ENCODE measurements around the gene THBS2.
"Not testable (repeated sequence)": the region's sequence is repeated elsewhere in the genome, so short reads cannot be mapped to it uniquely, and the experiment has no call there.

THBS2 gene

GRCh38 chr6:169271158-169271876 lies 17.7 kb upstream of the THBS2 start:
- no peak for DNase-seq

- not testable (repeated sequence) for DNase-seq
Observed at GRCh38 chr6:169270077-169270380, 16.4 kb upstream of the THBS2 start.

DNA sequence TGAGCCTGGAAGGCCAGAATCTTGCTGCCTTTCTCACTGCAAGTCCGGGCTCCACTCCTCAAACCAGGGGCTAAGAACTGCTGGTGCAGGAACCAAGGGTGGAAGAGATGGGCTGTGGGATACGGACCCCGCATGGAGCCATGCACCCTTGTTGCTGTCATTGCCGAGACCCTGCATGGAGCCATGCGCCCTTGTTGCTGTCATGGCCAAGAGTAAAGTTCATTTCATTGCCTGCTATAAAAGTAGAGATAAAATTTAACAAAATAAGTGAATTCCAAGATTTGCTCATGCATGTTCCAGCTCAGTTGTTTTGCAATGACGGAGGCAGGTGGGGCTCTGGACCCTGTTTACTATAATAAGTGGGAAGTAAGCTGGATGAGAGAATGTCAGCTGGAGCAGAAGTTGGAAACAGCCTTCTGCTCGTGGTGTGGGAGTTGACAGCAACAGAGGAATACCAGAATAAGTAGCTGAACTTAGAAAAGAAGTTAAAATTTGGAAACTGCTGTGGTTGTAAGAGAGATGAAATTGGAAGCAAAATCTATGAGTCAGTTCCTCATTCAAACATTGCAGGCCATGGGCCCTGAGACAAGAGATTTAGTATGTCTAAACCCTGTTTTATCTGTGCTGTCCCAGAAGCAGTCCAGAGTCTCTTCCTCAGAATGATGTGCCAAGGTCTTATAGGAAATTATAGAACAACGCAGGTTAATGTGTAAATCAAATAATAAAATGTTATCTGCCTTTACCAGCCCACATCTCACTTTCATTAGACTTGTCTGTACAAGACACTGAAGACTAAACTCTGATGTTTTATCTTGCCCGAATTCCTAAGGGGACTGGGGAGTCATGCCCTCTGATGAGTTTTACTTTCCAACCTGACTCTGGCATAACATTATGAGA lies 15.8 kb upstream of the THBS2 start:
- no peak for DNase-seq

GRCh38 chr6:169268276-169268675 lies 14.6 kb upstream of the THBS2 start:
- DNase-seq = no peak

DNA sequence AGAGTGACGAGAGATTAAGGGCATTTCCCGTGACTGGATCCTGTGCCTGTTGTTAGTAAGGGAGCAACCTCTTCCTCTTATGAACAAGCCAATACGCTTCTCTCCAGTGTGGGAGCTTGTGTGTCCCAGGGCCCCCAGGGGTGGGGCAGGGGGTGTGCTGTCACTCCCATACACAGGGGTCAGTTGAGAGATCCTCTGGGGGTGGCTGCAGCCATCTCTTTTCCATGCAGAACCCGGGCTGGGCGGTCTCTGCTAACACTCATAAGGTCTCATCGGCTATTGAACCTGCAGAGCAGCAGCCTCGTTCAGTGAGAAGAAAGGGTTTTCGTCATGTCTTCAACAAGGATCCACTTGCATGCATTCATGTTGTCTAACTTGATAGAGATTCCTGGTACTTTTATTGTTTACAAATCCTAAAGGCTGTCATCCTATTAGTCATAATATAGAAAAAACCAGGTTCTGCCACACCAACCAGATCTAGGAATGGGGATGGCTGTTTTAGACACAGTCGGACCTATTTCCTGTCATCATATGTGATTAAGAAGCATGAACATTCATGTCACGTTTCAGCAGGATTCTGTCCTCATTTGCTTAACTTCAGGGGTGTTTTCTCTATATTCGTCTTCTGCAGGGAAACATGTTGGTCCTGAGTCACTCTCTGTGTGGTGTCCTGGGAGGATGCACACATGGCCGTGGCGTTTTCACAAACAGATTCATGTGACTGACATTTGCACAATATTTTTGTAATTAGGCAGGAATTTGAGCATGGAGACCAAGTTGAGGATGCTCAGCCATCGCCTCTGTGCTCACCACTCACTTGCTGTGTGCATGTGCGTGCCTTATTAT lies 13.3 kb upstream of the THBS2 start:
- no peak for DNase-seq

DNA sequence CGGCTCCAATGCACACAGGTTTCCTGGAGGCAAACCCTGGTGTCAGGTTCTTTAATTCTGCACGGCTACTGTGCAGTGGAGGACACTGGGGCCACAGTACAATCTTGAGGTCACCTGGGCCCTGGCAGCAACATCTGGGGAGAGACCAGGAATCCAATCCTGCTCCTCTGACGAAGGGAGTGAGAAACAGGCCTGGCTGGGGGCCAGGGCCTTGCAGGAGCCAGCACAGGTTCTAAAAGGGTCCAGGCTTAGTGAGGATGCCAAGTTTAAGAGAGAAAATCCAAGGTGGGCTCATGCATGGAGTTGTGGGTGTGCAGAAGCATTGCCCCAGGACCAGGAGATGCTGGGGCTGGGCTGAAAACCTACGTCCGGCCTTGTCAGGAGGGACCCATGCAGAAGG lies 12.6 kb upstream of the THBS2 start:
- DNase-seq = no peak

GRCh38 chr6:169265486-169266131 lies 12.0 kb upstream of the THBS2 start:
- DNase-seq = no peak

DNA sequence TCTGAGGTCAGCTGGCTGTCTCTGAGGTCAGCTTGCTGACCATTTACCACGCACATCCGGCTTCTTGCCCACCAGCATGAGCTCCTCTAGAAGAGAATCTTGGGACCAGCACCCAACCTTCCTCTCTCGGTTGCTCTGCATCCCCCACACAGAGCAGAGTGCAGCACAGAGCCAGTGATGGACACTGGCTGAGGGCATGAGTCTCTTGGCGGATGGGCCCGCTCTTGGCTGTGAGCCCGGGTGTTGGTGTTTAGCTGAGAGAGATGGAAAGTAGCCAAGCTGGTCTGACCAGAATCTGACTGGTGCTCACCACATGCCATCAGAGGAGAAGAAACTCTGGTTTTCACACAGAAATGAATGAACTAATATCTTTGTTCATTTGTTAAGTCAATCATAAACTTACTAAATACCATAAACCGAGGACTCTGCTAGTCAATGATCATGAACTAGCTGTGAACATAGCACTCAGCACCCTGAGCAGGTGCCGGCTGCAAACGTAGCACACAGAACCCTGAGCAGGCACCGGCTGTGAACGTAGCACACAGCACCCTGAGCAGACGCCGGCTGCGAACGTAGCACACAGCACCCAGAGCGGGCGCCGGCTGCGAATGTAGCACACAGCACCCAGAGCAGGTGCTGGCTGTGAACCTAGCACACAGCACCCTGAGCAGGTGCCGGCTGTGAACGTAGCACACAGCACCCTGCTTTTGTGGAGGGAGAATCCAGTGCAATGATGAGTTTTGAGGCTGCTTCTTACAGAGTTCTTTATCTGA lies 10.4 kb upstream of the THBS2 start:
- DNase-seq = no peak

DNA sequence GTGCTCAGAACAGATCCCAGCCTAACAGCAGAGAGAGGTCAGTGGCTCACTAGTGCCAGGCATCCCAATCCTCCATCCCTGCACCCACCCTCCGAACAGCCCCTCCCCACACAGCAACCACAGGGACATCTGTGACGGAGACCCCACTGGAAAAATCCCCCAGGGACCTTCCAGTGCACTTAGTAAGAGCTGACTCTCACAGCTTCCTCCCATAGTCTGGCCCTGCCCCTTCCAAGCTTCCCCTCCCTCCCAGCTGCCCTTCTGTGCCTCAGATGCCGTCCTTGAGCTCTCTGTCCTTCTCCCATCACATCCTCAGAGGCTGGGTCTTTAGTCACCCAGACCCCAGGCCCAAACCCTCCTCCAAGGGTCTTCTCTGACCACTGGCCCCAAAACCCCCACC lies 9.7 kb upstream of the THBS2 start:
- no peak for DNase-seq

- DNase-seq = not testable (repeated sequence)
Observed at GRCh38 chr6:169262602-169263001, 9.0 kb upstream of the THBS2 start.

DNA sequence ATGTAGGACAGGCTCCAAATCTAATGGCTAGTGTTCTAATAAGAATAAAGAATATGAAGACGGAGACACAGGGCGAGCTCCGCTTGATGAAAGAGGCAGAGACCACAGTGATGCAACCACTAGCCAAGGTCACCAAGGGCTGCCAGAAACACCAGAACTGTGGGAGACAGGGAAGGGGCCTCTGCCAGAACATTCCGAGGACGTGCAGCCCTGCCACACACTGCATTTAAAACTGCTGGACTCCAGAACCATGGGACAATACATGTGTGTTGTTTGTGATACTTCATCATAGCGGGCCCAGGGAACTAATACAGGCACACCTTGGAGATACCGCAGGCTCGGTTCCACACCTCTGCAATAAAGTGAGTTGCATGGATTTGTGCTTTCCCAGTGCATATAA lies 2.9 kb upstream of the THBS2 start:
- no peak for DNase-seq

GRCh38 chr6:169256061-169256460 lies 2.4 kb upstream of the THBS2 start:
- DNase-seq = no peak

GRCh38 chr6:169255643-169256042 lies 2.0 kb upstream of the THBS2 start:
- no peak for DNase-seq

- no peak for DNase-seq
Observed at GRCh38 chr6:169254456-169255316, 1.0 kb upstream of the THBS2 start.

DNA sequence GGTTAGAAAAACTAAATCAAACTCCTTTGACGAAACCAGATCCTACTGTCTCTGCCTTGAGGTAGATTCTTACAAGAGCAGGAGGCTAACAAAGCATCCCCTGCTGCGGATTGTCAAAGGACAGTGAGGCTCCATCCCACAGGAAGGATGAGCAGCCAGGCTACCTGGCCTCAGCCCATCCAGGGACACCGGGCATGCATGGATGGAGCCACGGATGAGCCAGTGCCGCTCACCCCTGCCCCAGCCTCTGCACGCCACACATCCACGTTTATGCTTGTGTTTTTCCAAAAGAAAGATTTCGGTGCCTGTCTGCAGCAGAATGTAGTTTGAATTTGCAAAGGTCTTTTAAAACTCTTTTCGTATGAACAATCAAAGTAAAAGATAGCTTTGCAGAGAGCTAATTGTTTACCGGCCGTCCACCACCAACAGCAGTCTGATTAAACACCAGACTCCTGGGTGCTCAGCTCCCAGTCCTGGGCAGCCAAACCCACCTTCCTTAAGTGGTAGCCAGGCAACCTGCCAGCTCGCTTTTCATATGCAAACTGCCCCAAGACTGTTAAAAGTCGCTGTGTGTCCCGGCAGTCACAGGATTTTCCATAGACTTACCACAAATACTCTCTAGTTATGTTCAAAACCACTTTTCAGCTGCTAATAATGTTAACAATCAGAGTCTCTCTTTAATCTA lies 999 bp downstream of the THBS2 start:
- peak in 1 of 2 experiments; percentile 1 for DNase-seq

DNA sequence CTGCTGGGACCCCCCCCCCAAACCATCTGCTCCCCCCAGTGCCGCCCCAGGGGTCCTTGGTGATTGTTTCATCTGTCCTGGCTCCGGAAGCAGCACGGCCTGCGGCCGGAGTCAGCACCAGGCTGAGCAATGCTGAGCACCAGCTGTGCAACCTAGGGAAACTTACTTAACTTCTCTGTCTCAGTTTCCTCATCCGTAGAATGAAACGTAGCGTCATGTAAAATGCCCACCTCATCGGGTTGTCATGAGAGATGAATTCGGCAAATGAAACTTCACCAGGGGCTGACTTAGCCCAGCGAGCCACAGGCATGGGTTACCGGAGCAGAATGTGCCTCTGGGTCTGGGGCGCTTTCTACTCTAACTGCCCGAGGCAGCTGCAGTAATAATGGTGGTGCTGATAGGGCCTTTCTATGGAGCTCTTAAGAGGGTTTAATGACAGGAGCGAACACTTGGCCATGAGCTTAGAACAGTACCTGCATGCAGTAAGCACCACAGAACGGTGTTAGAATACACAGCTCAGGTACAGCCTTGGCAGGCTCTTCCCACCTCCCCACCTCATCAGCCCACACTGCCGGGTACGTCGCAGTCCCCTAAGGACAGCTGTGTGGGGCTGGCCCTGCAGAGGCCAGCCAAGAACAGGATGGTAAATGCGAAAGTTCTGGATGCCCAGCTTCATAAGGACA lies 1.7 kb downstream of the THBS2 start:
- DNase-seq = no peak

GRCh38 chr6:169251371-169251802 lies 2.3 kb downstream of the THBS2 start:
- no peak for DNase-seq

DNA sequence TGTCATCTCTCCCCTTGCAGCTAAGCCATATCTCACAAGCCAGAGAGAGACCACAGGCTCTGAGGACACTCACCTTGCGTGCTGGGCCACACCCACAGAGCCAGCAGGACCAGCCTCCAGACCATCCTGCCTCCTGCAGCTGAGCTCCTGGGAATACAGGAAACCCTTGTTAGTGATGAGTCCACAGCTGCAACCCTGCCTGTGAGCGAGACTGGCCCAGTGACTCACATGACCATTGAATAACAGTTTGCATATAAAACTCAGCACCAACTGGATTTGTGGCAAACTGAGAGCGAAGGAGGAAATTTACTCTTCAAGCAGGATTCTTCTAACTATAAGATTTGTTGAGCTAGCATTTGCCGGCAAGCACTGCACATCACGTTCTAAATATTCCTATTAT lies 3.0 kb downstream of the THBS2 start:
- DNase-seq = no peak

- no peak for DNase-seq
Observed at GRCh38 chr6:169249057-169249456, 4.6 kb downstream of the THBS2 start.

- DNase-seq = no peak
Observed at GRCh38 chr6:169248521-169248971, 5.1 kb downstream of the THBS2 start.
